Measurements from ENCODE around the gene ZNF644.

ZNF644 gene

DNA sequence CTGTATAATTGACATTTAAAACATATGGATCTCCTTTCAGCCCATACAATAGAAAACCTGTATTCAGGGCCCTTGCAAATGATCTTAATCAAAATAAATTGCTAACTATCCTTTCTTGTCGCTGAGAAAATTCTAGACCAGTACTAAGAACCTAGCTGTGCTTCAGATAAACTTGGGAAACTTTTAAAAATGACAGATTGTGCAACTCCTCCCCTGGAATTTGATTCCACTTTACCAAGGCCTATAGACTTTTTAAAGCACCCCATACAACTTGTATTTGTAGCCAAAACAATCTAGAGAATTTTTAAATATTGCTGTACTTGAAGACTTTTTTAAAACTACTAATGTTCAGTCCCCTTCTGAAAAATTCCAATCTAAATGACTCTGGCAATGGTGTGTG, 51.6 kb downstream of the ZNF644 start:
- Histone ChIP-seq H3K27ac (no peak overlapping the region), H3K36me3 (ENCODE audit: insufficient read depth) (no peaks in the 10 kb centered on the region), H3K4me3 (IDR thresholded peaks at IDR 0.05; ENCODE audit: insufficient read depth, low read depth, low read length) (no peak overlapping the region), H4K20me1 (ENCODE audit: insufficient read depth) (peaks cover 20% of the 10 kb centered on the region; the same call in 1 of the 2 replicates), H3K27me3 (ENCODE audit: insufficient read depth, low read depth) (no peaks in the 10 kb centered on the region), H3K79me2 (ENCODE audit: insufficient read depth, low read depth) (no peaks in the 10 kb centered on the region; the same call in 1 of the 2 replicates), H3K9ac (no peak overlapping the region), H2AFZ (ENCODE audit: low read depth) (no peak overlapping the region), H3K4me1 (ENCODE audit: low read depth, poor library complexity, severe bottlenecking) (peaks cover 39% of the 10 kb centered on the region), H3K4me2 (peak overlapping the region; percentile 45; the same call in 1 of the 2 replicates)
- TF ChIP-seq, protein P1, sequence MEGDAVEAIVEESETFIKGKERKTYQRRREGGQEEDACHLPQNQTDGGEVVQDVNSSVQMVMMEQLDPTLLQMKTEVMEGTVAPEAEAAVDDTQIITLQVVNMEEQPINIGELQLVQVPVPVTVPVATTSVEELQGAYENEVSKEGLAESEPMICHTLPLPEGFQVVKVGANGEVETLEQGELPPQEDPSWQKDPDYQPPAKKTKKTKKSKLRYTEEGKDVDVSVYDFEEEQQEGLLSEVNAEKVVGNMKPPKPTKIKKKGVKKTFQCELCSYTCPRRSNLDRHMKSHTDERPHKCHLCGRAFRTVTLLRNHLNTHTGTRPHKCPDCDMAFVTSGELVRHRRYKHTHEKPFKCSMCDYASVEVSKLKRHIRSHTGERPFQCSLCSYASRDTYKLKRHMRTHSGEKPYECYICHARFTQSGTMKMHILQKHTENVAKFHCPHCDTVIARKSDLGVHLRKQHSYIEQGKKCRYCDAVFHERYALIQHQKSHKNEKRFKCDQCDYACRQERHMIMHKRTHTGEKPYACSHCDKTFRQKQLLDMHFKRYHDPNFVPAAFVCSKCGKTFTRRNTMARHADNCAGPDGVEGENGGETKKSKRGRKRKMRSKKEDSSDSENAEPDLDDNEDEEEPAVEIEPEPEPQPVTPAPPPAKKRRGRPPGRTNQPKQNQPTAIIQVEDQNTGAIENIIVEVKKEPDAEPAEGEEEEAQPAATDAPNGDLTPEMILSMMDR (conservative IDR thresholded peaks at IDR 0.05; ENCODE audit: low read depth, low read length): no peak

DNA sequence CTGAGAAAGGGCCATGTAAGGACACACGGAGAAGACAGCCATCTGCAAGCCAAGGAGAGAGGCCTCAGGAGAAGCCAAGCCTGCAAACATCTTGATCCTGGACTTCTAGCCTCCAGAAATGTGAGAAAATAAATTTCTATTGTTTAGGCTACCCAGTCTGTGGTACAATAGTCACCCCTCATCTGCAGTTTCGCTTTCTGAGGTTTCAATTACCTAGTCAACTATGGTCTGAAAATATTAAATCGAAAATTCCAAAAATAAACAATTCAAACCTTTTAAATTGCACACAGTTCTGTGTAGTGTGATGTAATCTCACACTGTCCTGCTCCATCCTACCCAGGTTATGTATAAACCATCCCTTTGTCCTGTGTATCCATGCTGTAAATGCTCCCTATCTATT, 52.6 kb downstream of the ZNF644 start:
- Histone ChIP-seq H3K4me2 (peak overlapping the region; percentile 45), H2AFZ (ENCODE audit: low read depth) (no peak overlapping the region), H3K36me3 (ENCODE audit: insufficient read depth) (no peaks in the 10 kb centered on the region), H3K79me2 (ENCODE audit: insufficient read depth, low read depth) (no peaks in the 10 kb centered on the region; the same call in 1 of the 2 replicates), H3K9ac (no peak overlapping the region), H3K27ac (0 out of 2 replicates have a peak overlapping the region, but pooled peaks have one; percentile 11), H4K20me1 (ENCODE audit: insufficient read depth) (peaks cover 20% of the 10 kb centered on the region; the same call in 1 of the 2 replicates), H3K4me1 (ENCODE audit: low read depth, poor library complexity, severe bottlenecking) (peaks cover 39% of the 10 kb centered on the region), H3K4me3 (IDR thresholded peaks at IDR 0.05; ENCODE audit: insufficient read depth, low read depth, low read length) (no peak overlapping the region), H3K27me3 (ENCODE audit: insufficient read depth, low read depth) (no peaks in the 10 kb centered on the region)
- TF ChIP-seq, protein P1 (conservative IDR thresholded peaks at IDR 0.05; ENCODE audit: low read depth, low read length): no peak

DNA sequence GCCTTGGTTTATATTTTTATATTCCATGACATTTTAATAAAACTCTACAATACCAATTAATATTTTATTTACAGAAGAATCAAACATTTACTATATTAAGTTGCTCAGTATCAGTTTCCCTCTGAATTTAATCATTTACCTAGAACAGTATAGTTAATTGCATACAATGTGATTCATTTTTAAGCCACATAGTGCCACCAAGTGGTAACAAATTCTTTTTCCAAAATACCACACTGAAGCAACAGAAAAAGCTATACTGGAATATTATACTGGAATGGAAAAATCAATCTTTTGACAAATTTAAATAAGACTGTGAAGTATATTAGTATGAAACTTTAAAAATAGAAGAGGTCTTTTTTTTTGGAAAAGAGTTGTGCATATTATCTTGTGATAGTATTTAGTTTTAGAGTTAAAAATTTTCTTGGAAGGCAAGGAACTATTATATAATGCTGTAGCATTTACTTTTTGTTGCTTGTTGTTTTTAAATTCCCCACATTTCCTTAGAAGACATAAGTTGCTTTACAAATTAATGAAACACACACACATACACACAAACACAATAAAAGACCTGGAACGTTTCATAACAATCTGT, 57.3 kb downstream of the ZNF644 start:
- H2AFZ ChIP-seq (ENCODE audit: low read depth): no peak overlapping the region
- TF ChIP-seq, protein P1 (conservative IDR thresholded peaks at IDR 0.05; ENCODE audit: low read depth, low read length): peak; percentile 46
- no peaks in the 10 kb centered on the region for H3K27me3 ChIP-seq (ENCODE audit: insufficient read depth, low read depth)
- H3K36me3 ChIP-seq (ENCODE audit: insufficient read depth): no peaks in the 10 kb centered on the region
- no peak overlapping the region for H3K27ac ChIP-seq
- peaks cover 40% of the 10 kb centered on the region for H4K20me1 ChIP-seq (ENCODE audit: insufficient read depth)
- no peak overlapping the region for H3K4me2 ChIP-seq
- H3K4me1 ChIP-seq (ENCODE audit: low read depth, poor library complexity, severe bottlenecking): peaks cover 20% of the 10 kb centered on the region
- no peak overlapping the region for H3K9ac ChIP-seq
- no peak overlapping the region for H3K4me3 ChIP-seq (IDR thresholded peaks at IDR 0.05; ENCODE audit: insufficient read depth, low read depth, low read length)
- H3K79me2 ChIP-seq (ENCODE audit: insufficient read depth, low read depth): 0 out of 2 replicates have a peak, but pooled peaks cover 7% of the 10 kb centered on the region

DNA sequence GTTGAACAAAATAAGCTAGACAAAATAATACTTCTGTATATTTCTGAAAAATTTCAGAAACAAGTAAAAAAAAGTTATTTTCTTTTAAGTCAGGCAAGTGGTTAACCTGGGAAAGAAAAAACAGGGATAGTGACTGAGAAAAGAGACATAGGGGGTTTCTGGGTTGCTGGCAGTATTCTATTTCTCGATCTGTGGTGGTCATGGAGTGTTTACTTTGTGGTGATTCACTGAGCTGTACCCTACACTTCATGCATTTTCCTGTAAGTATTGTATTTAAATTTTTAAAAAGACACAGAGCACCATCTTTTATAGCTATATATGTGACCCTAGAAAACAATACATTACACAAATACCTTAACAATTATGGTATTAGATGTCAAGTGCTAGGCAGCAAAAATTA, 58.2 kb downstream of the ZNF644 start:
- Histone ChIP-seq H3K4me1 (ENCODE audit: low read depth, poor library complexity, severe bottlenecking) (peaks cover 15% of the 10 kb centered on the region), H3K36me3 (ENCODE audit: insufficient read depth) (no peaks in the 10 kb centered on the region), H4K20me1 (ENCODE audit: insufficient read depth) (peaks cover 31% of the 10 kb centered on the region), H3K79me2 (ENCODE audit: insufficient read depth, low read depth) (peaks cover 8% of the 10 kb centered on the region; the same call in 1 of the 2 replicates), H3K9ac (no peak overlapping the region), H3K4me3 (IDR thresholded peaks at IDR 0.05; ENCODE audit: insufficient read depth, low read depth, low read length) (no peak overlapping the region), H2AFZ (ENCODE audit: low read depth) (no peak overlapping the region), H3K27ac (no peak overlapping the region), H3K4me2 (no peak overlapping the region), H3K27me3 (ENCODE audit: insufficient read depth, low read depth) (no peaks in the 10 kb centered on the region)
- TF ChIP-seq, protein P1 (conservative IDR thresholded peaks at IDR 0.05; ENCODE audit: low read depth, low read length): no peak

All from KMS-11 (cell line).